Breast epithelium (tissue), 3 donors: ENCODE data around the gene LNPK.

Experiments
- POLR2A ChIP-seq: fragments of 450-650 bp; IDR thresholded peaks from one replicate; pipeline ENCODE4 v1.6.1; 2016; ENCODE audit warnings: antibody characterized with exemption, mild to moderate bottlenecking, moderate library complexity
- POLR2AphosphoS5 ChIP-seq, 3 donors: sonication (generic); formaldehyde crosslinking; IDR thresholded peaks; one replicate each; pipeline ENCODE4 v1.6.1; 2017; ENCODE audit warnings: antibody characterized with exemption in 3 of 3
- TF ChIP-seq, protein P1 (sequence below), 3 donors: fragments of 450-650 bp; IDR thresholded peaks; one replicate each; pipeline ENCODE4 v1.5.1; 2016 to 2017; ENCODE audit warnings: antibody characterized with exemption in 3 of 3, mild to moderate bottlenecking in 3 of 3, moderate library complexity in 3 of 3

DNA sequence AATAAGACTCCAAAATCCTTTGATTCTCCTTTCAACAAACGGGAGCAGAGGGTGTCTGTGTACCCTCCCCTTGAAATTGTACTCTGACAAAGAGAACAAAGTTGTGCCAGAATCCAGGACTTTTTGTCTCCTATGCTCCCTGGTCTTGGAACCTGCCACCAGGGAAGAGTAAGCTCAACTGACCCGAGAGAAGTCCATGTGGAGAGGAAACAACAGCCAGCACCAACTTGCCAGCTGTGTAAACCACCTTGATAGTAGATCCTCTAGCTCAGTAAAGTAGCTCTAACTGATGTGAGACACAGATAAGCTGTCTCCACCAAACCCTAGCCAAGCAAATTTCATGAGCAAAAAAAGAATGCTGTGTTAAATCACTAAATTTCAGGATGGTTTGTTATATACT lies 46.9 kb downstream of the LNPK start:
- TF ChIP-seq, protein P1, sequence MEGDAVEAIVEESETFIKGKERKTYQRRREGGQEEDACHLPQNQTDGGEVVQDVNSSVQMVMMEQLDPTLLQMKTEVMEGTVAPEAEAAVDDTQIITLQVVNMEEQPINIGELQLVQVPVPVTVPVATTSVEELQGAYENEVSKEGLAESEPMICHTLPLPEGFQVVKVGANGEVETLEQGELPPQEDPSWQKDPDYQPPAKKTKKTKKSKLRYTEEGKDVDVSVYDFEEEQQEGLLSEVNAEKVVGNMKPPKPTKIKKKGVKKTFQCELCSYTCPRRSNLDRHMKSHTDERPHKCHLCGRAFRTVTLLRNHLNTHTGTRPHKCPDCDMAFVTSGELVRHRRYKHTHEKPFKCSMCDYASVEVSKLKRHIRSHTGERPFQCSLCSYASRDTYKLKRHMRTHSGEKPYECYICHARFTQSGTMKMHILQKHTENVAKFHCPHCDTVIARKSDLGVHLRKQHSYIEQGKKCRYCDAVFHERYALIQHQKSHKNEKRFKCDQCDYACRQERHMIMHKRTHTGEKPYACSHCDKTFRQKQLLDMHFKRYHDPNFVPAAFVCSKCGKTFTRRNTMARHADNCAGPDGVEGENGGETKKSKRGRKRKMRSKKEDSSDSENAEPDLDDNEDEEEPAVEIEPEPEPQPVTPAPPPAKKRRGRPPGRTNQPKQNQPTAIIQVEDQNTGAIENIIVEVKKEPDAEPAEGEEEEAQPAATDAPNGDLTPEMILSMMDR (IDR thresholded peaks at IDR 0.05): no peak
- TF ChIP-seq POLR2AphosphoS5 (IDR thresholded peaks at IDR 0.05) (no peak), POLR2A (no peak)
